Left lung (tissue), 10 donors: ENCODE measurements around the gene GALNT5. TPM values are rescaled to one million over a fixed set of nuclear protein-coding genes. Genes with fewer than 3 reads are reported as not detected.

Source experiments
- ATAC-seq: fragments of 200-7000 bp; cut with Tn5 transposase; one replicate; pipeline ENCODE4 v1.9.1; 2020; ENCODE audit warnings: moderate library complexity
- DNase-seq, 4 donors: peaks; one replicate each; pipeline ENCODE4 v3.0.0-alpha.2; 2013 to 2020
- H3K27ac ChIP-seq, 2 donors: fragments of 200-600 bp; sonication (generic) in 1 of 2; one replicate each; pipeline versions ENCODE4 v1.5.0 to v1.8.0; 2020 to 2021
- H3K27me3 ChIP-seq, 2 donors: fragments of 200-600 bp; sonication (generic) in 1 of 2; one replicate each; pipeline versions ENCODE4 v1.5.0 to v1.8.0; 2020 to 2021
- H3K36me3 ChIP-seq, 2 donors: fragments of 200-600 bp; sonication (generic) in 1 of 2; one replicate each; pipeline versions ENCODE4 v1.5.0 to v1.8.0; 2020 to 2021
- H3K4me1 ChIP-seq, 2 donors: fragments of 200-600 bp; one replicate each; pipeline ENCODE4 v1.8.0; 2021
- H3K4me3 ChIP-seq, 2 donors: fragments of 200-600 bp; sonication (generic) in 1 of 2; one replicate each; pipeline versions ENCODE4 v1.5.0 to v1.8.0; 2020 to 2021; ENCODE audit warnings: mild to moderate bottlenecking in 1 of 2
- H3K9me3 ChIP-seq, 2 donors: fragments of 200-600 bp; sonication (generic) in 1 of 2; one replicate each; pipeline versions ENCODE4 v1.5.0 to v1.8.0; 2020 to 2021
- CTCF ChIP-seq, 2 donors: fragments of 200-600 bp; sonication (generic) in 1 of 2; IDR thresholded peaks; one replicate each; pipeline versions ENCODE4 v1.5.0 to v1.8.0; 2021; ENCODE audit warnings: antibody characterized with exemption in 2 of 2
- intact Hi-C, 2 donors: fragments of 100-400 bp; cut with DNase I; formaldehyde crosslinking; loops; one replicate each; pipeline versions ENCODE4 v1.11.2 to v1.14.2; 2022
- polyA plus RNA-seq, 6 donors: library from polyadenylated mRNA; unstranded; fragments of 120-200 nt; gene quantifications; one replicate each; pipeline ENCODE4 v1.2.1, GENCODE V29; 2013; ENCODE audit not compliant: insufficient read length in 6 of 6
- total RNA-seq, 2 donors: library from RNA; stranded (reverse); fragmentation: NEBNext Ultra II Directional; extraction: Animal tissue kit (Norgen Biotek cat#: 25700); gene quantifications; one replicate each; pipeline ENCODE4 v1.2.1, GENCODE V29; 2021
- donor health status: DM: no; HTN: yes; CAD: no.
- donor health status: DM: no; HTN: no; CAD: no.

GALNT5 gene
- total and polyA plus RNA-seq, 8 donors: 6.1 to 59.4 (median 7.1) TPM

- DNase-seq (no peak), ATAC-seq (no peak)
- Histone ChIP-seq H3K9me3 (no peaks in the 10 kb centered on the region), H3K36me3 (no peaks in the 10 kb centered on the region), H3K4me1 (no peaks in the 10 kb centered on the region), H3K27ac (no peak overlapping the region), H3K4me3 (no peak overlapping the region), H3K27me3 (no peaks in the 10 kb centered on the region)
- intact Hi-C loops: no loop called here
- TF ChIP-seq CTCF (IDR thresholded peaks at IDR 0.05): no peak
Measured at GRCh38 chr2:157250836-157251235, 6.7 kb upstream of the GALNT5 start.

- no peaks in the 10 kb centered on the region for H3K4me1 ChIP-seq
- intact Hi-C loops: no loop called here
Measured at GRCh38 chr2:157251932-157252331, 5.6 kb upstream of the GALNT5 start.

GRCh38 chr2:157252529-157252928, 5.0 kb upstream of the GALNT5 start:
- Histone ChIP-seq H3K4me1 (no peaks in the 10 kb centered on the region), H3K4me3 (no peak overlapping the region), H3K27me3 (no peaks in the 10 kb centered on the region), H3K36me3 (no peaks in the 10 kb centered on the region), H3K27ac (no peak overlapping the region), H3K9me3 (no peaks in the 10 kb centered on the region)
- TF ChIP-seq CTCF (IDR thresholded peaks at IDR 0.05): no peak
- ATAC-seq (no peak), DNase-seq (no peak)
- intact Hi-C loops: no loop called here

More at GRCh38 chr2:157251932-157252331, 5.6 kb upstream of the GALNT5 start:
- Histone ChIP-seq H3K27me3 (no peaks in the 10 kb centered on the region), H3K27ac (no peak overlapping the region), H3K4me3 (no peak overlapping the region), H3K9me3 (no peaks in the 10 kb centered on the region), H3K36me3 (no peaks in the 10 kb centered on the region)
- TF ChIP-seq CTCF (IDR thresholded peaks at IDR 0.05): no peak
- ATAC-seq (no peak), DNase-seq (no peak)

GRCh38 chr2:157254041-157254440, 3.5 kb upstream of the GALNT5 start:
- Histone ChIP-seq H3K4me3 (no peak overlapping the region), H3K9me3 (no peaks in the 10 kb centered on the region), H3K27me3 (no peaks in the 10 kb centered on the region), H3K4me1 (no peaks in the 10 kb centered on the region), H3K36me3 (no peaks in the 10 kb centered on the region), H3K27ac (no peak overlapping the region)
- ATAC-seq: no peak
- intact Hi-C loops: no loop called here
- DNase-seq: no peak
- TF ChIP-seq CTCF (IDR thresholded peaks at IDR 0.05): no peak

GRCh38 chr2:157255746-157256145, 1.8 kb upstream of the GALNT5 start:
- H3K4me1 ChIP-seq: no peaks in the 10 kb centered on the region
- H3K9me3 ChIP-seq: no peaks in the 10 kb centered on the region
- TF ChIP-seq CTCF (IDR thresholded peaks at IDR 0.05): no peak
- intact Hi-C loops: no loop called here
- H3K27ac ChIP-seq: no peak overlapping the region
- H3K27me3 ChIP-seq: no peaks in the 10 kb centered on the region
- no peaks in the 10 kb centered on the region for H3K36me3 ChIP-seq
- no peak overlapping the region for H3K4me3 ChIP-seq
- ATAC-seq: no peak
- DNase-seq: no peak
